CD4-positive, alpha-beta T cell treated with Interleukin-17A for 4 hours (primary cell): ENCODE data around the gene CSRNP2.
"Not testable (repeated sequence)": the region's sequence is repeated elsewhere in the genome, so short reads cannot be mapped to it uniquely, and the experiment has no call there.

ENCODE experiments used
- DNase-seq: peaks from one replicate; pipeline ENCODE4 v3.0.0-alpha.2; 2020; ENCODE audit warnings: mixed read lengths

Gene CSRNP2

GRCh38 chr12:51083126-51083833 is at the start of gene CSRNP2:
TSS of gene CSRNP2 (minus strand) at chr12:51083596. CDS start at chr12:51076561, 7,035 bp downstream.
- DNase-seq, result peak; percentile 95

- DNase-seq, result no peak
These were observed 49.3 kb upstream of the CSRNP2 start for GRCh38 chr12:51132693-51133092.

GRCh38 chr12:51131745-51132521 is 48.5 kb upstream of the CSRNP2 start:
- no peak for DNase-seq

GRCh38 chr12:51128919-51129318 is 45.5 kb upstream of the CSRNP2 start:
- no peak for DNase-seq

GRCh38 chr12:51127050-51127729 is 43.8 kb upstream of the CSRNP2 start:
- no peak for DNase-seq

GRCh38 chr12:51126297-51126696 is 42.9 kb upstream of the CSRNP2 start:
- no peak for DNase-seq

GRCh38 chr12:51124504-51124903 is 41.1 kb upstream of the CSRNP2 start:
- DNase-seq, result no peak

- DNase-seq, result no peak
These were observed 39.4 kb upstream of the CSRNP2 start for GRCh38 chr12:51122844-51123243.

GRCh38 chr12:51118706-51119105 is 35.3 kb upstream of the CSRNP2 start:
- no peak for DNase-seq

- no peak for DNase-seq
These were observed 32.1 kb upstream of the CSRNP2 start for GRCh38 chr12:51115533-51115932.

- no peak for DNase-seq
These were observed 24.7 kb upstream of the CSRNP2 start for GRCh38 chr12:51108136-51108535.

- DNase-seq, result no peak
These were observed 20.6 kb upstream of the CSRNP2 start for GRCh38 chr12:51103977-51104376.

- no peak for DNase-seq
These were observed 15.2 kb upstream of the CSRNP2 start for GRCh38 chr12:51098611-51099010.

GRCh38 chr12:51090705-51091229 is 7.4 kb upstream of the CSRNP2 start:
- DNase-seq, result no peak

- no peak for DNase-seq
These were observed 4.4 kb upstream of the CSRNP2 start for GRCh38 chr12:51087818-51088217.

GRCh38 chr12:51086933-51087332 is 3.5 kb upstream of the CSRNP2 start:
- DNase-seq, result no peak

GRCh38 chr12:51085757-51086156 is 2.4 kb upstream of the CSRNP2 start:
- DNase-seq, result no peak

GRCh38 chr12:51082561-51083125 is 753 bp downstream of the CSRNP2 start:
- peak; percentile 36 for DNase-seq

GRCh38 chr12:51081421-51081820 is 2.0 kb downstream of the CSRNP2 start:
- no peak for DNase-seq

GRCh38 chr12:51080136-51080535 is 3.3 kb downstream of the CSRNP2 start:
- no peak for DNase-seq

- not testable (repeated sequence) for DNase-seq
These were observed 4.5 kb downstream of the CSRNP2 start for GRCh38 chr12:51078866-51079265.

GRCh38 chr12:51078346-51078745 is 5.0 kb downstream of the CSRNP2 start:
- DNase-seq, result not testable (repeated sequence)

GRCh38 chr12:51077930-51078329 is 5.5 kb downstream of the CSRNP2 start:
- DNase-seq, result no peak
